Measurements from ENCODE around the gene FOXA2. TPM values are rescaled to one million over a fixed set of nuclear protein-coding genes. Genes with fewer than 3 reads are reported as not detected.

Gene FOXA2
- total RNA-seq, 4 donors from 2014 or later, result 1.5 to 15.5 (median 4.7) TPM

DNA sequence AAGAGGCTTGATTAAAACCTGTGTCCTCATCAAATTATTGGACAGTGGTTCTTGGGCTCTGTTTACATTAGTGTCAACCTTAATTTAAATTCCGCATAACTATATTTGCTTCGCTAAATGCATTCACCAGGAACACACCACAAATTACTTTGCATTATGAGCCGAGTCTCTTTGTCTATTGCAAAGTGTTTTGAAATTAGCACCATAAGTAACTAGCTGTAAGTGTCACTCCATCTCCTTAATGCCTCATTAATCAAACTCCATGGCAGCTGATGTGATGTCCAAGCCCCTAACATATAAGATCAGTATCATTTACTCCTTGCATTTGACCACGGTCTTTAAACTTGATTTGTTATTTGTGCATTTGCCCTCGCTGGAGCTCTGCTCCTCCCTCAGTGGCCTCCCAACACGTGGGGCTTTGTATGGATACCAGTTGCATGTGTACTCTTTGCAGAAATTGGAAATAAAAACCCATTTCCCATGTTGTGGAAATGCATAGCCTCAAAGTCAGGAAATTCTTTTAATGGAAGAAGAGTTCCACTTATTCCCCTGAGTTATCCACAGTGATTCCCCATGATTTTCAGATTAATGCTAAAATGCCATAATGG, 24.6 kb downstream of the FOXA2 start:
- H3K4me3 ChIP-seq (replicated peaks in 1 of 3), result no peak overlapping the region
- H3K27ac ChIP-seq, result no peak overlapping the region
- H3K36me3 ChIP-seq, result no peaks in the 10 kb centered on the region
- 56 to 75% methylated on average over 6 of the region's 6 CpGs for WGBS, 2 donors
- intact Hi-C loops (cut with DNase I), result no loop called here
- no peaks in the 10 kb centered on the region for H3K27me3 ChIP-seq
- DNase-seq, result no peak
- H3K9me3 ChIP-seq, result no peaks in the 10 kb centered on the region
- peaks cover 18% of the 10 kb centered on the region in 2 donors for H3K4me1 ChIP-seq
- TF ChIP-seq CTCF (IDR thresholded peaks at IDR 0.05) (no peak), POLR2A (IDR thresholded peaks at IDR 0.05) (no peak)

- H3K36me3 ChIP-seq, result no peaks in the 10 kb centered on the region
- 85 to 88% methylated on average over 10 to 11 of the region's 13 CpGs for WGBS, 2 donors
- no peak for DNase-seq
- intact Hi-C loops (cut with DNase I), result no loop called here
- H3K4me1 ChIP-seq, result peaks cover 18% of the 10 kb centered on the region in 2 donors
- peak overlapping the region in 2 of 3 donors; percentile 34 to 59 for H3K27ac ChIP-seq
- H3K4me3 ChIP-seq (replicated peaks in 1 of 3), result no peak overlapping the region
- H3K9me3 ChIP-seq, result no peaks in the 10 kb centered on the region
- TF ChIP-seq CTCF (IDR thresholded peaks at IDR 0.05), result no peak
- TF ChIP-seq POLR2A (IDR thresholded peaks at IDR 0.05), result no peak
- no peaks in the 10 kb centered on the region for H3K27me3 ChIP-seq
Observed at GRCh38 chr20:22557403-22558276, 26.7 kb downstream of the FOXA2 start.

- no peak for TF ChIP-seq POLR2A (IDR thresholded peaks at IDR 0.05)
- TF ChIP-seq CTCF (IDR thresholded peaks at IDR 0.05), result no peak
Observed at GRCh38 chr20:22556565-22557056, 27.8 kb downstream of the FOXA2 start.

DNA sequence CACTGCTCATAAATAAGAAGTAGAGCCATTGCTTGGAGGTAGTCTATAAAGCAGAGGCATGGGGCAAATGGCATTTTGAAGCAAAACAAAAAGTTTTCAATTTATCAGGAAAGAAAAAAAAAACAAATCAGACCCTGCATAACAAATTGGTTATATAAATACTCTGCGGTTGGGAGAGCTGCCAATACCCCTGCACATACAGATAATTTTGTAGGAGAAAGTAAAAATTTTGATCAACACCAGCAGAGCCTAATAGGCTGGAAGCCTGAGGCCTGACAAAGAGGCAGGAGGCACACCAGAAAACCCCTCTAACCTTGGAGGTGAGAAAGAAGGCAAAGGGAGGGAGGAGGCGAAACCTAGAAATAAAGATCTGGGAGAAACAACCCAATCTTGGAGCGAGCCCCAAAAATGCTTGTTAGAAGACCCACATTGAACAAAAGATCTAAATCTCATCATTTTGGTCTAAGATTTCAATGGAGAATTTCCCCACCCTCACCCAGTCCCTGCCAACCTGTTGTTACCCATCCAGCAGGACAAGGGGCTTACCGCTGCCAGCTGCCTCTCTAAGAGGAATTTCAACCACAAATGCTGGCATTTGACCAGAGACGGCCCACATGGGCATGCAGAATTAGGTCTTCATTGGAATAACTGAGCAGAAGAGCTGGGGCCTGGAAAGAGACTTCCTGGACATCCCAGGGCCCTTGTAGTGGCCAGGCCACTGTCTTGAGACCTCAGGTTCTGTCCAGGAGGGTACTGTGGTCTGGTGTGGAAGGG, 28.4 kb downstream of the FOXA2 start:
- 63 to 65% methylated on average over 5 of the region's 5 CpGs for WGBS, 2 donors
- Histone ChIP-seq H3K4me3 (replicated peaks in 1 of 3) (no peak overlapping the region), H3K4me1 (peaks cover 18% of the 10 kb centered on the region in 2 donors), H3K9me3 (no peaks in the 10 kb centered on the region), H3K27me3 (no peaks in the 10 kb centered on the region), H3K27ac (peak overlapping the region; percentile 62 to 78 (median 64)), H3K36me3 (no peaks in the 10 kb centered on the region)
- DNase-seq, result peak; percentile 62 to 73
- intact Hi-C loops (cut with DNase I), result no loop called here
- TF ChIP-seq CTCF (IDR thresholded peaks at IDR 0.05) (no peak), POLR2A (IDR thresholded peaks at IDR 0.05) (no peak)

More at GRCh38 chr20:22556565-22557056, 27.8 kb downstream of the FOXA2 start:
- Histone ChIP-seq H3K9me3 (no peaks in the 10 kb centered on the region), H3K4me1 (peaks cover 18% of the 10 kb centered on the region in 2 donors), H3K4me3 (replicated peaks in 1 of 3) (no peak overlapping the region), H3K27me3 (no peaks in the 10 kb centered on the region), H3K27ac (peak overlapping the region; percentile 62 to 78 (median 64)), H3K36me3 (no peaks in the 10 kb centered on the region)
- peak; percentile 47 to 56 for DNase-seq
- intact Hi-C loops (cut with DNase I), result no loop called here
- 23 to 31% methylated on average over 8 of the region's 8 CpGs for WGBS, 2 donors

Data from thyroid gland (tissue), 4 donors.